H1 (cell line): ENCODE results near the gene CCDC40. TPM values are rescaled to one million over a fixed set of nuclear protein-coding genes. Genes with fewer than 3 reads are reported as not detected.

Experiments
- ATF3 ChIP-seq: IDR thresholded peaks from 2 replicates; pipeline ENCODE4 v1.6.1; 2011; ENCODE audit warnings: low read depth, mild to moderate bottlenecking, low read length; ENCODE audit not compliant: insufficient read depth
- CBX8 ChIP-seq: fragments of 300-800, 300-1000 bp; sonication (generic); IDR thresholded peaks from 2 replicates; pipeline ENCODE4 v1.7.1; 2016; ENCODE audit warnings: low read depth, low read length, borderline replicate concordance
- EP300 ChIP-seq, 2 experiments: IDR thresholded peaks; 1 replicate in 1 of 2; 2 replicates in 1 of 2; pipeline ENCODE4 v1.6.1; 2011 to 2012; ENCODE audit warnings: low read depth in 2 of 2, low read length in 2 of 2, mild to moderate bottlenecking in 2 of 2, borderline replicate concordance in 1 of 2, inconsistent platforms in 1 of 2, moderate library complexity in 1 of 2
- GTF2F1 ChIP-seq: IDR thresholded peaks from 2 replicates; pipeline ENCODE4 v1.6.1; 2012; ENCODE audit warnings: low read depth, low read length, improper control_type of control experiment, borderline replicate concordance
- HDAC6 ChIP-seq: IDR thresholded peaks from one replicate; pipeline ENCODE4 v1.7.1; 2012; ENCODE audit warnings: low read depth, mild to moderate bottlenecking, inconsistent platforms, low read length, moderate library complexity
- KDM1A ChIP-seq: fragments of 200-600, 300-600 bp; sonication (generic); IDR thresholded peaks from 2 replicates; pipeline ENCODE4 v1.7.1; 2016; ENCODE audit warnings: mild to moderate bottlenecking, low read length, borderline replicate concordance
- POU5F1 ChIP-seq: IDR thresholded peaks from 2 replicates; pipeline ENCODE4 v1.6.1; 2011; ENCODE audit warnings: low read depth, mild to moderate bottlenecking, low read length, moderate library complexity
- SIX5 ChIP-seq: IDR thresholded peaks from 2 replicates; pipeline ENCODE4 v1.6.1; 2011; ENCODE audit warnings: mild to moderate bottlenecking, low read depth, low read length
- TBP ChIP-seq: IDR thresholded peaks from 2 replicates; pipeline ENCODE4 v1.6.1; 2011; ENCODE audit warnings: low read depth, low read length, improper control_type of control experiment
- TEAD4 ChIP-seq: IDR thresholded peaks from 2 replicates; pipeline ENCODE4 v1.6.1; 2012; ENCODE audit warnings: low read depth, low read length, inconsistent platforms, mixed read lengths
- YY1 ChIP-seq: IDR thresholded peaks from 2 replicates; pipeline ENCODE4 v1.6.1; 2011; ENCODE audit warnings: low read depth, mild to moderate bottlenecking, low read length
- polyA plus RNA-seq, 7 experiments: library from polyadenylated mRNA; depleted of rRNA in 3 of 7; stranded (reverse) in 5 of 7; unstranded in 2 of 7; fragments of >200 nt in 5 of 7; fragments of 200-250 nt in 2 of 7; gene quantifications; 1 replicate in 5 of 7; 2 replicates in 1 of 7; 4 replicates in 1 of 7; pipeline versions ENCODE4 v1.2.1 to v1.2.3, GENCODE V29; 2011 to 2013; ENCODE audit warnings: missing spikeins in 2 of 7, mixed read lengths in 2 of 7
- total RNA-seq: library from RNA; stranded (reverse); fragmentation: NEBNext Ultra II Directional; extraction: Animal tissue kit (Norgen Biotek cat#: 25700); gene quantifications from 2 replicates; pipeline ENCODE4 v1.2.1, GENCODE V29; 2021

The CCDC40 gene
- total and polyA plus RNA-seq, 2 of the 8 experiments (the other 6 are each of a cell fraction or from before 2014, with no cell fraction given) = 4.1 to 11.5 TPM

GRCh38 chr17:80017226-80018010, 19.0 kb upstream of the CCDC40 start (continued):
- TF ChIP-seq GTF2F1 = no peak
- no peak for TF ChIP-seq KDM1A
- no peak for TF ChIP-seq EP300 (IDR thresholded peaks at IDR 0.05; ENCODE audit: borderline replicate concordance in 1 of 2, low read depth in 2 of 2, low read length in 2 of 2)
- no peak for TF ChIP-seq TEAD4
- no peak for TF ChIP-seq TBP
- no peak for TF ChIP-seq CBX8
- no peak for TF ChIP-seq YY1
- TF ChIP-seq POU5F1 = no peak
- no peak for TF ChIP-seq SIX5
- no peak for TF ChIP-seq HDAC6
- TF ChIP-seq ATF3 = no peak
